Naive B cell (primary cell): Measurements from ENCODE around the gene ZNF284. TPM values are rescaled to one million over a fixed set of nuclear protein-coding genes. Genes with fewer than 3 reads are reported as not detected.

Source experiments
- ATAC-seq, 2 donors: fragments of 150-1000 bp; cut with Tn5 transposase; 2 replicates each; pipeline ENCODE4 v1.10.0; 2021; ENCODE audit warnings: low read depth in 2 of 2, mild to moderate bottlenecking in 2 of 2, moderate library complexity in 2 of 2
- DNase-seq: peaks from one replicate; pipeline ENCODE4 v3.0.0; 2022
- H3K27ac Mint-ChIP-seq, 6 donors: one replicate each; pipeline ENCODE4 v1.8.0; 2020 to 2022; ENCODE audit warnings: mild to moderate bottlenecking in 6 of 6, mixed read lengths in 6 of 6, moderate library complexity in 5 of 6, inconsistent platforms in 2 of 6
- H3K27me3 Mint-ChIP-seq, 3 donors: one replicate each; pipeline ENCODE4 v1.8.0; 2021 to 2022; ENCODE audit warnings: mixed read lengths in 3 of 3, mild to moderate bottlenecking in 1 of 3
- H3K36me3 Mint-ChIP-seq, 2 donors: one replicate each; pipeline ENCODE4 v1.8.0; 2020 to 2022; ENCODE audit warnings: mixed read lengths in 2 of 2, inconsistent platforms in 1 of 2, mild to moderate bottlenecking in 1 of 2
- H3K4me1 Mint-ChIP-seq, 3 donors: one replicate each; pipeline ENCODE4 v1.8.0; 2020 to 2022; ENCODE audit warnings: mixed read lengths in 3 of 3, inconsistent platforms in 1 of 3, mild to moderate bottlenecking in 1 of 3, moderate library complexity in 1 of 3
- H3K4me3 Mint-ChIP-seq, 8 donors: one replicate each; pipeline ENCODE4 v1.8.0; 2020 to 2022; ENCODE audit warnings: mild to moderate bottlenecking in 8 of 8, mixed read lengths in 8 of 8, moderate library complexity in 8 of 8, inconsistent platforms in 2 of 8
- H3K9me3 Mint-ChIP-seq, 7 donors: one replicate each; pipeline ENCODE4 v1.8.0; 2020 to 2022; ENCODE audit warnings: mixed read lengths in 7 of 7, mild to moderate bottlenecking in 5 of 7, inconsistent platforms in 2 of 7, moderate library complexity in 1 of 7
- polyA plus RNA-seq, 6 donors: library from polyadenylated mRNA; unstranded; fragments of 300-500 nt; fragmentation: Illumina TruSeq; gene quantifications; one replicate each; pipeline ENCODE4 v1.2.3, GENCODE V29; 2021; ENCODE audit warnings: low read depth in 6 of 6

Gene ZNF284
- polyA plus RNA-seq, 6 donors from 2014 or later: 0.09 to 1.2 (median 0.95) TPM

GRCh38 chr19:44066305-44066704 lies 5.7 kb upstream of the ZNF284 start:
- peaks cover 60 to 63% of the 10 kb centered on the region in 2 donors for H3K36me3 Mint-ChIP-seq
- H3K27ac Mint-ChIP-seq: no peak overlapping the region
- H3K4me1 Mint-ChIP-seq: peaks cover under 1 to 5% (median 5%) of the 10 kb centered on the region in 3 donors
- H3K9me3 Mint-ChIP-seq: peaks cover 21 to 73% (median 49%) of the 10 kb centered on the region in 7 donors
- ATAC-seq: no peak
- no peak overlapping the region for H3K4me3 Mint-ChIP-seq
- H3K27me3 Mint-ChIP-seq: peaks cover 0 to 4% (median 0%) of the 10 kb centered on the region in 3 donors
- no peak for DNase-seq

DNA sequence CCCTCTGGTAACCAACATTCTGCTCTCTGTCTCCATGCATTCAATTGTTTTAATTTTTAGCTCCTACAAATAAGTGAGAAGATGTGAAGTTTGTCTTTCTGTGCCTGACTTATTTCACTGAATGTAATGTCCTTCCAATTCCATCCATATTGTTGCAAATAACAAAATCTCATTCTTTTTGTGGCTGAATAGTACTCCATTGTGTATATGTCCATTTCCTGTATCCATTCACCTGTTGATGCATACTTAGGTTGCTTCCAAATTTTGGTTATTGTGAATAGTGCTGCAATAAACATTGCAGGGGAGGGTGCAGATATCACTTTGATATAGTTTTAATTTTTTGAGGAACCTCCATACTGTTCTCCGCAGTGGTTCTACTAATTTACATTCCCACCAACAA lies 2.5 kb upstream of the ZNF284 start:
- H3K9me3 Mint-ChIP-seq: peaks cover 23 to 64% (median 49%) of the 10 kb centered on the region in 7 donors

GRCh38 chr19:44072543-44073401 lies 813 bp downstream of the ZNF284 start:
- no peak for ATAC-seq
- H3K27ac Mint-ChIP-seq: peak overlapping the region in 2 of 6 donors; percentile 18 to 55
- H3K9me3 Mint-ChIP-seq: peaks cover 11 to 34% (median 28%) of the 10 kb centered on the region in 7 donors
- peaks cover 24 to 26% of the 10 kb centered on the region in 2 donors for H3K36me3 Mint-ChIP-seq
- H3K4me1 Mint-ChIP-seq: peaks cover 13 to 25% (median 25%) of the 10 kb centered on the region in 3 donors
- DNase-seq: no peak
- peaks cover 0 to 4% (median 0%) of the 10 kb centered on the region in 3 donors for H3K27me3 Mint-ChIP-seq
- peak overlapping the region; percentile 87 to 98 (median 93) for H3K4me3 Mint-ChIP-seq

More for the DNA sequence above, 2.5 kb upstream of the ZNF284 start:
- Mint-ChIP-seq H3K4me1 (peaks cover 13 to 25% (median 25%) of the 10 kb centered on the region in 3 donors), H3K27me3 (peaks cover 0 to 4% (median 0%) of the 10 kb centered on the region in 3 donors), H3K36me3 (peaks cover 36 to 48% of the 10 kb centered on the region in 2 donors), H3K4me3 (peak overlapping the region in 1 of 8 donors; percentile 1), H3K27ac (no peak overlapping the region)
- DNase-seq: no peak
- ATAC-seq: no peak

- Mint-ChIP-seq H3K27ac (no peak overlapping the region), H3K4me1 (peaks cover 12 to 20% (median 19%) of the 10 kb centered on the region in 3 donors), H3K4me3 (no peak overlapping the region), H3K9me3 (peaks cover 3 to 10% (median 5%) of the 10 kb centered on the region in 7 donors), H3K36me3 (peaks cover 10 to 23% of the 10 kb centered on the region in 2 donors), H3K27me3 (no peaks in the 10 kb centered on the region)
- DNase-seq (no peak), ATAC-seq (no peak)
Observed at GRCh38 chr19:44076325-44076724, 4.4 kb downstream of the ZNF284 start.

GRCh38 chr19:44092108-44092507 lies 20.1 kb downstream of the ZNF284 start:
- H3K27ac Mint-ChIP-seq: no peak overlapping the region
- no peaks in the 10 kb centered on the region for H3K27me3 Mint-ChIP-seq
- no peaks in the 10 kb centered on the region for H3K9me3 Mint-ChIP-seq

GRCh38 chr19:44093931-44094765 lies 22.2 kb downstream of the ZNF284 start, which contains the start of gene ZNF224:
Gene ZNF224, plus strand, starts transcription at chr19:44094361. Its CDS starts 3,513 bp downstream, at chr19:44097874.
- Mint-ChIP-seq H3K4me1 (peaks cover 16 to 29% (median 18%) of the 10 kb centered on the region in 3 donors), H3K27me3 (no peaks in the 10 kb centered on the region), H3K27ac (peak within 1 kb of the TSS; percentile 88 to 96 (median 94)), H3K9me3 (peaks cover 0 to 3% (median 0%) of the 10 kb centered on the region in 7 donors), H3K36me3 (peaks cover 20 to 25% of the 10 kb centered on the region in 2 donors), H3K4me3 (peak within 1 kb of the TSS; percentile 97 to 100 (median 99))
- DNase-seq: peak; percentile 77
- ATAC-seq: peak; percentile 87

More at GRCh38 chr19:44092108-44092507, 20.1 kb downstream of the ZNF284 start:
- ATAC-seq: no peak
- peaks cover 5 to 9% of the 10 kb centered on the region in 2 donors for H3K36me3 Mint-ChIP-seq
- peaks cover 11 to 20% (median 16%) of the 10 kb centered on the region in 3 donors for H3K4me1 Mint-ChIP-seq
- DNase-seq: no peak
- peak overlapping the region in 1 of 8 donors; percentile 98 for H3K4me3 Mint-ChIP-seq

GRCh38 chr19:44107751-44108150 lies 35.8 kb downstream of the ZNF284 start:
- peaks cover 23 to 74% (median 63%) of the 10 kb centered on the region in 7 donors for H3K9me3 Mint-ChIP-seq
- no peak overlapping the region for H3K27ac Mint-ChIP-seq
- DNase-seq (no peak), ATAC-seq (no peak)
- peaks cover 1 to 9% (median 8%) of the 10 kb centered on the region in 3 donors for H3K4me1 Mint-ChIP-seq
- H3K27me3 Mint-ChIP-seq: no peaks in the 10 kb centered on the region
- peaks cover 42 to 43% of the 10 kb centered on the region in 2 donors for H3K36me3 Mint-ChIP-seq
- peak overlapping the region in 1 of 8 donors; percentile 12 for H3K4me3 Mint-ChIP-seq

- no peaks in the 10 kb centered on the region for H3K27me3 Mint-ChIP-seq
- H3K4me1 Mint-ChIP-seq: peaks cover 8 to 25% (median 21%) of the 10 kb centered on the region in 3 donors
- H3K9me3 Mint-ChIP-seq: peaks cover 21 to 63% (median 55%) of the 10 kb centered on the region in 7 donors
- H3K36me3 Mint-ChIP-seq: peaks cover 25 to 30% of the 10 kb centered on the region in 2 donors
- ATAC-seq (no peak), DNase-seq (no peak)
- peak overlapping the region in 1 of 8 donors; percentile 66 for H3K4me3 Mint-ChIP-seq
- no peak overlapping the region for H3K27ac Mint-ChIP-seq
Observed at GRCh38 chr19:44109458-44109857, 37.5 kb downstream of the ZNF284 start.

GRCh38 chr19:44111910-44112463 lies 40.0 kb downstream of the ZNF284 start:
- Mint-ChIP-seq H3K27me3 (no peaks in the 10 kb centered on the region), H3K9me3 (peaks cover 17 to 46% (median 40%) of the 10 kb centered on the region in 7 donors), H3K27ac (peak overlapping the region in 1 of 6 donors; percentile 71), H3K36me3 (peaks cover 13 to 14% of the 10 kb centered on the region in 2 donors), H3K4me1 (peaks cover 14 to 34% (median 27%) of the 10 kb centered on the region in 3 donors), H3K4me3 (peak overlapping the region in 7 of 8 donors; percentile 59 to 100 (median 99))
- ATAC-seq (no peak), DNase-seq (no peak)

GRCh38 chr19:44112802-44113137 lies 40.8 kb downstream of the ZNF284 start:
- ATAC-seq: no peak
- Mint-ChIP-seq H3K4me3 (peak overlapping the region; percentile 98 to 100 (median 99)), H3K36me3 (peaks cover 5 to 11% of the 10 kb centered on the region in 2 donors), H3K4me1 (peaks cover 14 to 34% (median 27%) of the 10 kb centered on the region in 3 donors), H3K27me3 (no peaks in the 10 kb centered on the region), H3K27ac (peak overlapping the region in 5 of 6 donors; percentile 74 to 97 (median 96)), H3K9me3 (peaks cover 10 to 38% (median 33%) of the 10 kb centered on the region in 7 donors)
- no peak for DNase-seq

GRCh38 chr19:44113138-44113783 lies 41.3 kb downstream of the ZNF284 start, which contains the start of gene ZNF225:
Gene ZNF225, plus strand, starts transcription at chr19:44113399. Its CDS starts 2,429 bp downstream, at chr19:44115828.
- Mint-ChIP-seq H3K27ac (peak within 1 kb of the TSS; percentile 74 to 97 (median 94)), H3K4me1 (peaks cover 14 to 34% (median 27%) of the 10 kb centered on the region in 3 donors), H3K9me3 (peaks cover 7 to 33% (median 28%) of the 10 kb centered on the region in 7 donors), H3K4me3 (peak within 1 kb of the TSS; percentile 98 to 100 (median 99)), H3K36me3 (peaks cover 2 to 9% of the 10 kb centered on the region in 2 donors), H3K27me3 (no peaks in the 10 kb centered on the region)
- DNase-seq (peak; percentile 84), ATAC-seq (peak; percentile 96 to 97)
